GM12872 (cell line): ENCODE measurements around the gene PAX9.

Experiments used
- TF ChIP-seq, protein P1 (sequence below): IDR thresholded peaks from 3 replicates; pipeline ENCODE4 v1.5.1; 2011; ENCODE audit warnings: low read depth, mild to moderate bottlenecking, low read length, moderate library complexity; ENCODE audit not compliant: insufficient read depth

Gene PAX9

DNA sequence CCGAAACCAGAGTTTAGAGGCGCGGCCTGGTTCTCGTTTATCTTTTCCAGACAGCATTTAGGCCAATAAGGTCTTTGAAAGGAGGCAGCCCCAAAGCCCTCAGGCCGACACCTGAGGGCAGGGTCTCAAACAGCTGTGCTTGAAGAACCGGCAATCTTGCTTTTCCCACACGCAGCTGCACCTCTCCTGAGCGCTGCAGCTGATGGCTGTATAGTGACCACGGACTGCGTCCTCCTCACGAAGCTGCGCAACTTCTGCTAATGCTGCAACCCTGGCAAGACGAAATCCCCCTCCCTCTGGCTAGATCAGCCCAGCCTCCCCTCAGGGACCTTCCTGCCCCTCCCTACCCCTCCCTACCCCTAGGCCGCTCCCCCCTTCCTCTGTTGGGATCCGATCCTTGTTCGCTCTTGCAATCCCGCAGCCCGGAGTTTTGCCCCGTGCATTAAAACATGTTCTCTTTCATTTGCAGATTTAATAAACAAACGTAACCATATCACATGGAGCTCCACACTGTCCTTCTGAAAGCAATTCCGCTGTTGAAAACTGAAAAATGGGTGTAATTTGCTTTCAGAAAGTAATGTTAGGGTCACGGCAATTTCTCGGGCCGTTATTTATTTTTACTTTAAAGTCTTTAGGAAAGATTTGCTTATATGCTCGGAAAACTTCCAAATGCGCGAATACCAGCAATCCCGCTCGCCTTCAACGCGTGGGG, 4.8 kb upstream of the PAX9 start:
- TF ChIP-seq, protein P1, sequence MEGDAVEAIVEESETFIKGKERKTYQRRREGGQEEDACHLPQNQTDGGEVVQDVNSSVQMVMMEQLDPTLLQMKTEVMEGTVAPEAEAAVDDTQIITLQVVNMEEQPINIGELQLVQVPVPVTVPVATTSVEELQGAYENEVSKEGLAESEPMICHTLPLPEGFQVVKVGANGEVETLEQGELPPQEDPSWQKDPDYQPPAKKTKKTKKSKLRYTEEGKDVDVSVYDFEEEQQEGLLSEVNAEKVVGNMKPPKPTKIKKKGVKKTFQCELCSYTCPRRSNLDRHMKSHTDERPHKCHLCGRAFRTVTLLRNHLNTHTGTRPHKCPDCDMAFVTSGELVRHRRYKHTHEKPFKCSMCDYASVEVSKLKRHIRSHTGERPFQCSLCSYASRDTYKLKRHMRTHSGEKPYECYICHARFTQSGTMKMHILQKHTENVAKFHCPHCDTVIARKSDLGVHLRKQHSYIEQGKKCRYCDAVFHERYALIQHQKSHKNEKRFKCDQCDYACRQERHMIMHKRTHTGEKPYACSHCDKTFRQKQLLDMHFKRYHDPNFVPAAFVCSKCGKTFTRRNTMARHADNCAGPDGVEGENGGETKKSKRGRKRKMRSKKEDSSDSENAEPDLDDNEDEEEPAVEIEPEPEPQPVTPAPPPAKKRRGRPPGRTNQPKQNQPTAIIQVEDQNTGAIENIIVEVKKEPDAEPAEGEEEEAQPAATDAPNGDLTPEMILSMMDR, result no peak

- TF ChIP-seq, protein P1, result no peak
Measured at GRCh38 chr14:36657399-36658122, 4.1 kb upstream of the PAX9 start.

DNA sequence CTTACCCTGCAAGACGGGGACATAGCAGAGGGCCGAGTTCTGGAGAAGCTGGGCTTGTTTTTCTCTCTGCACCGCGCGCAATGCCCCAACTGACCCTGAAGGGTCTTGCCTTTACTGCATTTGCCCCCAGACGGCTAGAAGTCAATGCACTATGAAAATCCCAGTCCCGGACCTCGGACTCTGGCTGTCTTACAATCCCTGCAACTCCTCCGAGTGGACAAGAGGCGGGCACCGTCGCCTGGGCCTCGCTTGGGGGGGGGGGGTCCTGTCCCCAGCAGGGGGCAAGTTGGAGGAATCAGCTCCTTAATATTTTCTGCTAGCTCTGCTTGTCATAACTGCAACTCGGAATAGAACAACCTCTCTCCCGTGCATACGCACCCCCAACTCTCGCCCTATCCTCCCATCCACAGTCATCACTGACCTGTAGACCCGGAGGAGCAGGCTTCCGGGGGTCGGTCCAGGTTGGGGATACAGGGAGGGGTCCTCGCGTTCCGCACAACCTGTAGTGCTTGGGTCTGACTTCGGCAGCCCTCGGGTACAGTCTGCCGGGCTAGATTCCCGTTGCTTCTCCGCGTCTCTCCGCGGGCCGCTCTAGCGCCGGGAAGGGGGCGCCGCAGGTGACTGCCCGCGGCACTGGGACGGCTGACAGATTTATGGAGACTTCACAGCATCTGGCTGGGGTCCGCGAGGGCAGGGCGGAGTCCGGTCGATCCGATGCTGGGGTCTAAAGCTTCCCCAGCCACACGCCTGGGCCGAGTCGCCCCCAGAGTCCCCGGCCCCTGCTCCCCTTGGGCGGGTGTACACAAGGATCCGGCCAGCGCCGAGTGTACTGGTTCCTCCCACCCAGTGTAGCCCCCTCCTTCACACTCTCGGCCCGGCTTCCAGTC, 3.3 kb upstream of the PAX9 start:
- TF ChIP-seq, protein P1, result no peak

DNA sequence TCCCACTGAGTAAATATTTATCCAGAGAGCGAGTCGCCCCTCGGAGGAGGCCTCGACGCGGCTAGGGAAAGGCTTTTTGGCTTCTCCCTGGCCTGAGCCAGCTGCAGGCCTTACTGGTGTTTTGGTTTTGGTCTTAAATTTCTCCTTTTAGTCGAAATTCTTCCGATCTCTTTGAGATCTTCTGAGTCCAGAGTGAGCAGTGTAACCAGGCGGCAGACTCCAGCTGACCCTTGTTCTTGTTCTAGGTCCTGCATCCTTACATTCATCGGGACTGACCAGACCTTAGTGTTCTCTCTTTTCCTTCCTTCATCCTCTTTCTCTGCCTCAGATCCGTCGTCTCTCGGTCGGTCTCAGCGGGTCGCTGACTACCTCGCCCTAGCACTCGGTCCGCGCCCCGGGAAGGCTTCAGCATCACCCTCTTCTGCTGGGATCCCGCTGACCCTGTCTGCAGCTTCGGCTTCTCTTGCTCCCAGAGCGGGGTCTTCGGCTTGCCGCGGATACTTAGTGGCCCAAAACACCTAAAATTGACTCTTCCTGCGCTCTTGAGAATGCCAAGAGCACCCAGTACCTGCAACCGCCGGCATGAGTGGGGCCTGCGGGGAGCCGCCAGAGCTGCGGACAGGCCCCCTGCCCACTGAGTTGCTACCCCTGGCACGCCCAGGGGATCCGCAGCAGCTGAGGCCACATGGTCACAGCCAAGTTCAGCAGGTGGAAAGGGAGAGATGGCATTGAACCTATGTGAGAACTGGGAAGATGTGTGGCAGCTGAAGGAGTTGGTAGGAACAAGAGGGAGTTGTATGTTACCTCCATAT, 2.4 kb upstream of the PAX9 start:
- TF ChIP-seq, protein P1, result no peak

- TF ChIP-seq, protein P1, result no peak
Measured at GRCh38 chr14:36659822-36660735, 1.6 kb upstream of the PAX9 start.

GRCh38 chr14:36660736-36661505, 739 bp upstream of the PAX9 start:
- TF ChIP-seq, protein P1, result no peak
